GM12874 (cell line): Measurements from ENCODE around the gene SPATA13.

ENCODE experiments used
- CTCF ChIP-seq: IDR thresholded peaks from 2 replicates; pipeline ENCODE4 v1.5.1; 2011; ENCODE audit warnings: low read depth, mild to moderate bottlenecking, control low read depth, low read length, moderate library complexity; ENCODE audit not compliant: insufficient read depth

Gene SPATA13

DNA sequence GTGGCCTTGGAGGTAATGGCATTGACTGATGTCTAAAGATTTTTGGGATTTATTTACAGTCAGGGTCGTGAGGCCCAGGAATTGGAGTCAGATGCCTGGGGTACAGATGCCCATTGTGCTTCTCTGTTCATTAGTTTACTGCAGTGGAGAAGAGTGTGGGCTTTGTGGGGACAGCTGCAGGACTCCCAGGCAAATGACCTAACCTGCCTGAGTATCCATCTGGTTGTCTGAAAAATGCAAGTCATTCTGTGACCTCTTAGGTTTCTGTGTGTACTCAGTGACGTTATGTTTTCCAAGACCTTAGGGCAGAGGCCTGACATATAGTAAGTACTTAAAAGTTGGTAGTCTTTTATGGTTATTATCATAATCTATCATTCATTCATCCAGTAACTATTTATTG lies 60.5 kb downstream of the SPATA13 start:
- no peak for TF ChIP-seq CTCF

DNA sequence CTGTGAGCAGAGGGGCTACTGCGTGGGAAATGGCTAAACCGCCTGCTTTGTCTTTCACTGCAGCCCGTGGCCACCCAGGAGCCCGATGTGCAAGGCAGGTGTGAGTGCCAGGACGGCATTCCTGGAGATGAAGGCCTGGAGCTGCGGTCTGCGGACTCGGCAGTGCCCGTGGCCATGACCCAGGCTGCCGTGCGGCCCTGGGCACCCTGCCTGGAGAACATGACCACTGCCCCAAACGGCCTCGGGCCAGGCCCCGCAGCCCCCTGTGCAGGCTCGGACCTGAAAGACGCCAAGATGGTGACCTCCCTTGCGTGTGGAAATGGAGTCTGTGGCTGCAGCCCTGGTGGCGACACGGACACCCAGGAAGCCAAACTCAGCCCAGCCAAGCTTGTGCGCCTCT lies 62.2 kb downstream of the SPATA13 start:
- no peak for TF ChIP-seq CTCF

GRCh38 chr13:24223341-24224231 lies 63.1 kb downstream of the SPATA13 start:
- TF ChIP-seq CTCF = no peak

GRCh38 chr13:24224232-24224680 lies 63.7 kb downstream of the SPATA13 start:
- TF ChIP-seq CTCF = no peak

GRCh38 chr13:24225062-24225461 lies 64.5 kb downstream of the SPATA13 start:
- no peak for TF ChIP-seq CTCF

GRCh38 chr13:24225930-24226329 lies 65.4 kb downstream of the SPATA13 start:
- TF ChIP-seq CTCF = no peak

- TF ChIP-seq CTCF = no peak
Observed at GRCh38 chr13:24226762-24227161, 66.2 kb downstream of the SPATA13 start.
